ENCODE data around the gene ZDHHC14.
A peak's percentile ranks its signal among the peaks of the same experiment; 100 is the strongest.

Gene ZDHHC14

DNA sequence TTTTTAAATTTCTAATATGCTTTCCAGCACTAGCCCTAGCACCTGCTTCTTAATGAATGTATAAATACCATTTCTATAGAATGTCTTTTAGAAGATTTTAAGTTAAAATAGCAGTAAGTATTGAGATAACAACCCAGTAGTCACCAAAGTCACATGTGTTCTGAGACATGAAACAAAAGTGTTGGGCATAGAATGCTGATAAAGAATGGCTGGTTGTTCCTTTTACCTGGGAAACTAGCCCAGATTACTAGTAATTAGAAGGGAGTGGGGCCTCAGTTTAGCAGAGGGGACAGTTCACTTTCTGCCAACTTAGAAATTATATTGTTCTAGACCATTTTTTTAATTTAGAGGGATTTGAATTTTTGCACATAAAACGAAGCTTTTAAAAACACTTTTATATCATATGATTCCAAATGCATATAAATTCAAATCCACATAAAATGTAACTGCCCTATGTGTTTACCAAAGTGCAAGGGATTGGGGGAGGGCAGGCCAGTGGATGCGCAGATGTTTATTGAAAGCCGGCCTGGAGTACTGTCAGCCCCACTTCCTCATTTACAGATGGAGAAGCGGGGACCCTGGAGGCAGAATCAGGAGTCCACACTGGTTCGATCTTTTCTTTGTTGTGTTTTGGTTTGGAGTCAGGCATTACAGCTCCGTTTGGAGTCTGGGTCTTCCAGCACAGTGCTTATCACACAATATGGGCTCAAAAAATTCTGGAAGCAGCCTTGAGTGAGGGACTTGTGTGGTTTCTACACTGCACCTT lies 139.8 kb downstream of the ZDHHC14 start:
- DNase-seq = no peak

DNA sequence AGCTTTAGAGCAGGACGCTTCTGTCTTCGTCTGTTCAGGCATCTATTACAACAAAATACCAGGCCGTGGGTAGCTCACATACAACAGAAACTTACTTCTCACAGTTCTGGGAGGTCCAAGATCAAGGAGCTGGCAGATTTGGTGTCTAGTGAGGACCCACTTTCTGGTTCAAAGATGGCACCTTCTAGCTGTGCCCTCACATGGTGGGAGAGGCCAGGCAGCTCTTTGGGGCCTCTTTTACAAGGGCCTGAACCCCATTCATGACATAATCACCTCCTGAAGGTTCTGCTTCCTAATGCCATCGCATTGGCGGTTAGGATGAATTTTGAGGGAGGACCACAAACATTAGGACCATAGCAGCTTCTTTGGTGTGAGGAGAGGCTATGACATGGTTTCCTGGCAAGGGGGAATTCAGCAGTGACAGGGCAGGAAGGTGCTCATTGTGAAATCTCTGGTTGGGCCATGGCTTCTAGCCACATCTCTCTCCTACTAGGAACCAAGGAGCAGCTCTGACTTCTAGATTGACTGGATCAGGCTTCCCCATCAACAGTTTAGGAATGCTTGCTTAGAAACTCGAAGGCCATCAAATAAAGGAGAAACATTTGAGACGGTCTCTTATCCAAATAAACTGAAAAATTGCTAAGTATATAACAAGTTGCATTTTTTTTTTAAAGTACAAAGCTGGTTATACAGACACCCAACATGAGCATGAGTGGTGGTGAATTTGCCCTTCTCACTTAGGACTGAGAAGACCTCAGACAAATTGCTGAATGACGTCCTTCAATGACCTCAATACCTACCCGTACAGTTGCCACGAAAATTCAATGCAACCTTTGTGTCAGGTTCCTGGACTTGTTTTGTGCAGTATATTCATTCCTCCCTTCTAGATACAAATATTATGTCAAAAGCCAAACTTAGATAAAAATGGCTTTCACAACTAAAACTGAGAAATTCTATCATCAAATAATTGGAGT lies 140.7 kb downstream of the ZDHHC14 start:
- no peak for DNase-seq

DNA sequence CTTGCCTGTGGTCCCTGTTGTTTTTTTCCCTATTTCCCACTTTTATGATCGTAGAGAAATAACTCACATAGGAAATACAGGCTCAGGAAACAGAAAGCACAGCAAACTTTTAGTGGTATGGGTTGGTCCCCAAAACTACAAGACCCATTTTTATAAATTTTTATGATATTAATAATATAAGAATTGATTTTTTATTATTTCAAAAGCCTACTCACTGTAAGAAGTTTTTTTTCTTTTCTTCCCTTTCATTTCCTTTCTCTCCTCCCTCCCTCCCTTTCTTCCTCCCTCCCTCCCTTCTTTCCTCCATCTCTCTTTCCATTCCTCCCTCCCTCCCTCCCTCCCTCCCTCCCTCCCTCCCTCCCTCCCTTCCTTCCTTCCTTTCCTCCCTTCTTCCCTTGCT lies 141.5 kb downstream of the ZDHHC14 start:
- no peak for DNase-seq

DNA sequence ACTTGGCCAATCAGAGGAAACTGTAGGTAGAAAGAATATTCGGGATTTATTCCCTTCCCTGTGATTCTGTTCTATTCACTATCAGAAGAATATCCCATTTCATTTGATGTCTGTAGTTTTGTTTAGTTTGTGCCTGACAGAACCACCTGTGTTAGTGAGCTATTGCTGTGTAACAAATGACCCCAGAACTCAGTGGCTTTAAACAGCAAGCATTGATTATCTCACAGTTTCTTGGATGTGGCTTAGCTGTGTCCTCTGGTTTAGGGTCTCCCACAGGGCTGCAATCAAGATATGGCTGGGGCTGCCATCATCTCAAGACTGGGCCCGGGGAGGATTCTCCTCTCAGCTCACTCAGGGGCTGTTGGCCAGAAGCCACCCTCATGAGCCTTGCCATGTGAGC lies 143.7 kb downstream of the ZDHHC14 start:
- DNase-seq = no peak

DNA sequence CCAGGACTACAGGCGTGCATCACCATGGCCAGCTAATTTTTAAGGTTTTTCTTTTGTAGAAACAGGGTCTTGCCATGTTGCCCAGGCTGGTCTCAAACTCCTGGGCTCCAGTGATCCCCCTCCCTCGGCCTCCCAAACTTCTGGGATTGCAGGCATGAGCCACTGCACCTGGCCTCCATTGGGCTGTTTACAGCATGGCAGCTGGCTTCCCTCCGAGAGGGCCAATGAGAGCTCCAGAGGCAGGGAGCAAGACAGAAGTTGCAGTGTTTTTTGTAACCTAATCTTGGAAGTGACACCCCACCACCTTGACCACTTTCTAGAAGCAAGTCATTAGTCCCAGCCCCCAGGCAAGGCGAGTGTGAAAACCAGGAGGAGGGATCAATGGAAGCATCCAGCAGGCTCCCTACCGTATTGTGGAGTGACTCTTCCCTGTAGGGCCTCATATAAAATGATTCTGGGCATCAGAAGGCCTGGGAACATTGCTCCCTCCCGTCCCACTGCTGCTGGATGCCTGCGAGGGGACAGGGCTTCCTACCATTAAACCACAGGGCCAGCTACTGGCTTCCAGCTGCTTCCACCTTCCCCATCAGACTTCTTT lies 144.4 kb downstream of the ZDHHC14 start:
- no peak for DNase-seq

DNA sequence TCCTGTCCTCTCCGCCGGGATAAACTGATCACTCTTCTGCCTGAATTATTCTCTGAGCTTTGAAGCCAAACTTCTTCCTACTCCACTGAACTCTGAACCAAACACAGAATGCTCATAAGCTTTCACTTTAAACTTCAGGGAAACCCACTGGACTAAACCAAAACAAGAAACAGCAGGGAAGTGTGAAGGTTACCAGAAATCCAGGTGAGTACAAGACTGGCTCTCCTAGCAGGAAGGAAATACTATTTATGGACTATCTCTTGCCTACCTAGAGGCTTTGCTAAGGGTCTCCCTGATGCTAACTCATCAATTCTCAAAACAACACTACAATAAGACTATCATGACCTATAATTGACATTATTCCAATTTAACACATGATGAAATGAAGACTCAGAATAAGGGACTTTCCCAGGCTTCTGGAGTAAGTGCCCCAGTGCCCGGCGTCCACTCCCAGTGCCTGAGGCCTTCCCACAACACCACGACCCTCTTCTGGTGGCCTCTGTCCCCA lies 145.0 kb downstream of the ZDHHC14 start:
- DNase-seq = no peak

DNA sequence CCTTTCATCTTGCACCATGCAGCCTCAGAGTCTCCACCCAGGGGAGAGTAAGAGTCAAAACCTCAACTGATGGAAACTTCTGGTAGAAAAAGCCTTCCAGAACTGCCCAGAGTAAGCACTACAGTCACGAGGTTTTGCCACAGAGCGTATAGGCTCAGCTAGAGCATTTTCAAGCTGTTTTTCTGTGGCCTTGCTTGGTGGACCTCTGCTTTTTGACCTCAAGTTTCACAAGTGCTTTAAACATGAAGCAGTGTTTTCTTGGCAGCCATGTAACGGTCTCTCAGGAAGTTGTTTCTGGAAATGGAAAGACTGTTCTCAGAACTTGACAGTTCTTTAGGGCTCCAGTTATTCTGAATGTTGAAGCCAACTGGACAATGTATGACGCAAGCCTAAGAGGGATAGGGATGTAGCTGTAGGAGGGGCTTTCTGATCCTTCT lies 146.5 kb downstream of the ZDHHC14 start:
- no peak for DNase-seq

DNA sequence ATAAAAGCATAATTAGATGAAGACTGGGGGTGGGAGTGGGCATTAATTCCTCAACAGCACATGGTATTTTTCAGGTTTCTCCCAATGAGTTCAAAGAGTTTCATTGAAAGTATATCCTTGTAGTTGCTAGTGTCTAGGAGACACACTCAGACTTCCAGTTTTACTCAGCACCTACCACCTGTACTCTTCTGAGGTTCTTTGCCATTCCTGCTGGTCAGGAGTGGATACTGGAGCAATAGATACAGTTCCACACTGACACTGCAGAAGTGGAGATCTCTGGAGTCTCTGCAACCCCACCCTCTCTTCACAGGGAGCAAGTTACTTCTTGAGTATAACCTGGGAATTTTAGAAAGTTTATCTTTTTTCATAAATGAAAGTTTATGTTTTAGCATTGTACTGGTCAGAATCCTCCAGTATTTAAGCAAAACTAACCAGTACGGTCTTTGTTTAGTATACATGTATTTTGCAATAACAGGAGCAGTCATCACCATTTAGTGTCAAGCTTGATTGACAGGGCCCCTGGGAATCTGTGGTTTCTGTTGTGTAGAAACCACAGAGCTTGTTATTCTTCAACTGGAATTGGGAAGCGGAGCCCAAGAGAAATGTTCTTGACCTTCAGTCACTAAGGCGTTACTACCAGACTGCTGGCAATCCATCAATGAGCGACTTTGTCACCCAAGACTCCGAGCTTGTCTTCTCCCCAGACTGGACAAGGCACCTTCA lies 148.1 kb downstream of the ZDHHC14 start:
- no peak for DNase-seq

DNA sequence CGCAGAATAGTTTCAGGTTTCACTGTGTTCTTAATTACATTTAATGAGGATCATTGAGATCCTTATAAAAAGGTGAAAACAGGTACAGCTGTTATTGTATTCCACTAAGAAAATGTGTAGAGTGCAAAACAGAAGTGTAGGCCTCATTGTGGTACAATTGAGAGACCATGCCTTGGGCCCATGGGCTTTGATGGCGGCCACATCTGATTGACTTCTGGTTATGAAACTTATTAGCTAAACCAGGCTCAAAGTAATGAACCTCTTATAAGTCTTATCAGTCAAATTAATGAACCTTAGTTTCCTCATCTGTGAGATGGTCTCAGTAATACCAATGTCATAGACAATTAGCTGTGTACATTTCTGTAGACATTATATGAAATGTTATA lies 148.7 kb downstream of the ZDHHC14 start:
- no peak for DNase-seq

DNA sequence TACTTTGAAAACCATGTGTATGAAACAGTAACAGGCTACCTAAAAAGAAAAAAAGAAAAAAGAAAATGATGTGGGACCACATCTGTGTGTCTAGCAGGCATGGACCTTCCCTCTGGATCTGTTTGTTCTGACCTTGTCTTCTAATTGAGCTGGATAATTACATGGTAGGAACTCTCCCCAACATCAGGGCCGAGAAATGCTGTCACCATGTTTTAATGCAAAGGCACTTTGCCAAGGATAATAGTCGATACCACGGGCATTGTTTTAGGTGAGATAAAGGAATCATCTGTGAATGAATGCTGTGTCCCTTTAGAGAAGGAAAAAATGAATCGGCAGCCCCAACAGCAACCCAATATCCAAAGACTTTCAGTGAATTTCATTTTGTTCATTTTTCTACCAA lies 149.1 kb downstream of the ZDHHC14 start:
- no peak for DNase-seq

DNA sequence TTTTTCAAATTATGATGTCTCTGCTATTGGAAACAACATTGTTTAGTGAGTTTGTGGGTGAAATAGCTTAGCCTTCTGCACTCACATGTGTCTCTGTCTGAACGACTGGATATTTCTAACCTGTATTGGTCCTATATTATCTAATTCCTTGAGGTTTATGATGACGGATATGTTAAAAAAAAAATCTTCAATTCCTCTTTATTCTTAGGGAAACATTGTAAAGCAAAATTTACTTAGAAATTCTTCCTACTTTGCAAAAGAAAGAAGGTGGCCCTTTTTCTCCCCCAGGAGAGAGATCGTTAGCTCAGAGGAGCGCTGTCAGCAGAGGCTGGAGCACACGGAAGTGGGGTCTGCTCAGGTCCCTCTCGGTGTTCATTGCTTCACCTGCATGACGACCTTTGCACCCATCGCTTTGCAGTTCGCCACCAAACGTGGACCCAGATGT lies 149.8 kb downstream of the ZDHHC14 start:
- DNase-seq = no peak

DNA sequence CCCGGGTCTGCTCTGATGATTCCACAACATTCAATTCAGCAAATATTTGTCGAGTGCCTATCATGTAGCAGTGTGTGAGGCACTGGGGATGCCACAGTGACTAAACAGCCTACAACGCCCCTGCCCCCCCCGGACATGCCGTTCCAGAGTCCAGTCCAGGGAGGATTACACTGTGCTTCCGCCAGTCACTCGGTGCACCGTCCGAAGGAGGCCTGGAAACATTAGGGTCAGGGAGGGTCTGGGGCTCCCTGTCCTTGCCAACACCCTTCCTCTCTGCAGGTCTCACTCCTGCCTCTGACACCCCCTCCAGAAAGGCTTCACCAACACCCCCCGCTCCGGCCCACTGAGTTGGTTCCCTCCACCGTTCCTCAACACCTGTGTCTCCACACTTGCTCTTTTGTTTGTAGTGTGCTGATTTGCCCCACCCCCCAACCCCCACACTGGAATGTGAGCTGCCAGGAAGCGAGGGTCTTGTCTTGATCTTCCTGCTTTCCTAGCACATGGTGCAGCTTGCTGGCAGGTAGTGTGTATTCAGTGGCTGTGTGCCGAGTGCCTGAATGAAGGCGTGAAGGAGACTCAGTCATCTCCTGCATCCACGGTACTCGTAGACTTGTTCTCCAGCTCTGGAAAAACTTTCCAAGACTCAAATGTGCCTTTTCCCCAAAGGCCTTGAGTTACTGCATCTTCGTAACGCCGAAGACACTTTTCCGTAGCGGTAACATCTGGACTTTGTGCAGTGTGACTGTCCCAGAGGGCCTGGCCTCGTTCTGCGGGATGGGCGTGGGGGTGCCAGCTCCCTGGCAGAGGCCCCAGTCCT lies 150.4 kb downstream of the ZDHHC14 start:
- DNase-seq = no peak

DNA sequence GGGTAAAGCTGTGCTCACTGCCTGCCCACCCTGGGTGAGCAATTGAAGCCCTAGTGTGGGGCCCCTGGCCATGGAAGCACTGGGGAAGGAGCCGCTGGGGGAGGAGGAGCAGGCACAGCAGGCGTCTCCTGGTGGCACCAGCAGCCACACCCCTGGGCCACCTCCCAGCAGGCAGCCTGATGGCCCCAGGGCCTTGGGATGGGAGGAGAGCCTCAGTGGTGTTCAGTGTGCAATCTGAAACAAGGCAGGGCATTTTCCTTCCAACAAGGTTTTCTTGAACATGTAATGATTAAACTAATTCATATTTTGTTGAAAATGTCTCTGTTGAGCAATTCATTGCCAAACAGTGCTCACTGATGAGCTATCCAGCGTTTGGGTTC lies 151.0 kb downstream of the ZDHHC14 start:
- DNase-seq = no peak

DNA sequence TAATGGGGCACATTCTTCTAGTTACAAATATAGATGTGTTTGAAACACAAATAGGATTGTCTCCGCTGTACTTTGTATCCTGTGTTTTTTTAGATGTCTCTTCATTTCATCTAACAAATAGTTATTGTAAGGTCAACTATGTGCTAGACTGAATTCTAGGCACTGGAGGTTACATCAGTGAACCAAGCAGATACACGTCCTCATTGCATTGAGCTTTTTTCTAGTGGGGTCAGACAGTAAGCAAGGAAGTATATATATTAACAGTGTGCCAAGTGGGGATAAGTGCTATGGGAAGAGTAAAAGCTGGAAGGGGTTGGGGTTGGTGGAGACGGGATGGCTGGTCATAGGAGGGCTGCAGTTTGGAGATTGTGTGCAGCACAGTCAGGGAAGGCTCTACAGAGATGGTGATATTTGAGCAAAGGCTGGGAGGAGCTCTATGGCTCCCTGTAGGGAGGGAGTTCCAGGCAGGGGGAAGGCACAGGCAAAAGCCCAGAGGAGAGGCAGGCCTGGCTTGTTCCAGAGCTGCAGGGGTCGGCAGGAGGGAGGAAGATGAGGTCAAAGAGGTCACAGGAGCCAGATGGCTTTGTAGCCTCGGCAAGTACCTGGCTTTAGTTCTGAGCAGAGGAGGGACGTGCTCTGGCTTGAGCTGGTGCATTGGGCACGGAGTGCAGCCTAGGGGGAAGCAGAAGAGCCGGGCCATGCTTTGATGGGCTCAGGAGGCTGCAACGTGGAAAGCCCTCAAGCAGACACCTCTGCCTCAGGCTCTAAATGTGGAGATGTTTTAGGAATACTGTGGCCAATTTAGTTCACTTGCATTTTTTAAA lies 152.3 kb downstream of the ZDHHC14 start:
- DNase-seq = peak; percentile 20

DNA sequence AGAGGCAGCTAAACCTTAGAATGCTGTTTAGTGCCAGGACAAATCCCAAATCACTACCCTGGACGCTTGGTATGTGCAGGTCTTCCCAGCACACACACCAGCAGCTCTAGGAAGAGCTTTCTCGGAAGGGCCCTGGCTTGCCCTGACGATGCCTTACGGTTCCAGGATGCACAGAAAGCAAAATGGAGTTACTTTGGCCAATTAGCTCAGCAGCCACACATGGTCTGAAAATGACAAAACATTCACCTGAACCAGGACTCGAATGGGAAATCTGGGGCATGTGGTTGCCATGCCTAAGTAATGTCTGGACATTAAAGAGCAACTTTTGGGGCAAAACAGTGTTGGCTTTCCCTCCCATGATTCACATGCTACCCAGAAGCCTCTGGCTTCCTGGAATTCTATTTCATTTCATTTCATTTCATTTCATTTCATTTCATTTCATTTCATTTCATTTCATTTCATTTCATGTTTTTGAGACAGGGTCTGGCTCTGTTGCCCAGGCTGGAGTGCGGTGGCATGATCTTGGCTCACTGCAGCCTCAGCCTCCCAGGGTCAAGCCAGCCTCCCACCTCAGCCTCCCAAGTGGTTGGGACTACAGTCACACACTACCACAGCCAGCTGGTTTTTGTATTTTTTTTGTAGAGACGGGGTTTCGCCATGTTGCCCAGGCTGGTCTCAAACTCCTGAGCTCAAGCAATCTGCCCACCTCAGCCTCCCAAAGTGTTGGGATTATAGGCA lies 153.3 kb downstream of the ZDHHC14 start:
- no peak for DNase-seq

DNA sequence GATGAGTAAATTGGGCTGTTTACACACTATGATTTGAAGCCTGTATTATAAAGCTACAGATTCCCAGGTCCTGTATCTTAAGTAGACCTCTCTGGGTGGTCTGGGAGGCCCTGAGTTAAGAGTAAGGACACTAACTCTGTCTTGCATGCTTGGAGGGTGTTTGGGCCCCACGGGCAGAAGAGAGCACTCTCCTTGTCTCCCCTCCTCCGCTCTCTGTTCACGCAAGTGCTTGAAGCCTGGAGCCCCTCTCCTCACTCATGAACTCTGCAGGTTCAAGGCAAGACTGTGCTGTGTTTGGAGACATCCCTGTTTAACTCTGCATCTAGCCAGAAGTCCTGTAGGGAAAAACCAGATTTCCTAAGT lies 154.0 kb downstream of the ZDHHC14 start:
- DNase-seq = no peak

DNA sequence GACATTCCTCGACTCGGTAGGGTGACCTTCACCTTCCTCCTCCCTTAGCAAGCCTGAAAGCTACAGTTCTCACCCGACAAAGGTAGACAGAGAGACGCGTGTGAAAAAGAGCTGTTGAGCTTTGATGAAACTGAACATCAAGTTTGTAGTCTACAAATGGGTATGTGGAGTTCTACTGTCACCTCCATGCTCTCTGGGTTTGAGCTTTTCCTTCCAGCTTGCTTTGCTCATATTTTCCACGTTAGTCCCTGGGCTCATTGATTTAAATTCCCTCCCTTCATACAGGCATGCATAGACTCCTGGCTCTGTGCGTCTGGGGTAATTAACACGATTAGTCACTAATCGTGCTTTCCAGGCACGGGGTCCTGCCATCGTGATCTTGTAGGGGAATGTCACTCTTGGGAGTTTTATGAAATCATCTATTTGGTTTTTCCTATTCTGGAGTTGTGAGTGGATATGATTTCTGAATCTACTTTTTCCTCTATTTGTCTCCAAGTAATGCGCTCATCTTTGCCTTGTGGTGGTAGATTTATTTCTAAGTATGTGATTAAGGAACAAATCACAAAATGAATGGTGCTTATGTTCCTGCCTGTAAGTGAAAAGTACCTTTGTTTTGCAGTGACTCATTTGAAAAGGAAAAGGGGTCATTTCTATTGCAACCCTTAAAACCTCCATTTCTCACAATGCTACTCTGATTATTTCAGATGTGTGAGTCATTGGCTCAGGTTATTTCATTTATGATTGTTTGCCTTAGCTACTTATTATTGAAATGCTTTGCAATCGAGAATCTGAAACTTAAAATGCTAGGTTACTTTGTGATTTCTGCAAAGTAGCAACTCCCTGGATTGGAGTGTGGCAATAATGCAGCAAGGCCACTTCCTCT lies 154.6 kb downstream of the ZDHHC14 start:
- DNase-seq = peak; percentile 69

DNA sequence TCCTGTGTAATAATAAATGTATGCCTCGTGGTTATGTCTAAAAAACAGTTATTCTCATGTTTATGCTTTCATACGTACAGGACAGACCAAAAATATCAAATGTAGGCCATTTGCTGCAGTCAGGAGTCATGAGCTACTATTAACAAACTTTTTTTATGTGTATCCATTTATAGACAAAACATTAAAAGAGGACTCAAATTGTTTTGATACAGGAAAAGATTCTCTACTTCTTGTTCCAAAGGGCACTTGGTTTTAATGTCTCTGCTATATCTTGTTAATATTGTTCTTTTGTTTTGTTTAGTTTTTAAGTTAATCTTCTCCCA lies 155.2 kb downstream of the ZDHHC14 start:
- DNase-seq = no peak

DNA sequence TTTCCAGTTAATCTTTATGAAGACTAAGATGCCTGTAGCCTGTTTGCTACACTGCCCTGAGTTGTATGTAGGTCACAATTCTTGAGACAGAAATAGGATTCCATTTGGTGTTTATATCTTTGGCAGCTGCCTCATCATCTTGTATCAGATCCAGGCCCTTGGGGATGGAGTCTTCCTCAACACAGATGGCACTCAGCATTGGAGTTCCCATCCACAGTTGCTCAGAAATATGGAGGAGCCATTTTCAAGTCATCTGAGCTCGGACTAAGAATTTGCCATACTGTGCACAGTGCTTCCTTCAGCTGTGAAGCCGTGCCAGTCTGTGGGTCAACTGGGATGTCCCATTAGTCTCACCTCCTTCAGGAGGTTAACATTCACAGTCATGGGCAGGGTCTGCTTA lies 156.6 kb downstream of the ZDHHC14 start:
- no peak for DNase-seq
